H9 (cell line): Measurements from ENCODE around the gene HSD17B3. TPM values are rescaled to one million over a fixed set of nuclear protein-coding genes. Genes with fewer than 3 reads are reported as not detected.

ENCODE experiments used
- DNase-seq: peaks from one replicate; pipeline ENCODE4 v3.0.0-alpha.2; 2017
- H2AFZ ChIP-seq: one replicate; pipeline ENCODE4 v1.6.1; 2013; ENCODE audit warnings: mild to moderate bottlenecking, low read length, control low read depth, moderate library complexity
- H2AK5ac ChIP-seq: 2 replicates; pipeline ENCODE4 v1.6.1; 2013; ENCODE audit warnings: low read length, control low read depth, mixed read lengths; ENCODE audit not compliant: insufficient read length
- H2BK120ac ChIP-seq: one replicate; pipeline ENCODE4 v1.6.1; 2013; ENCODE audit warnings: low read depth, mild to moderate bottlenecking, low read length, control low read depth, inconsistent platforms; ENCODE audit not compliant: poor library complexity, severe bottlenecking
- H2BK12ac ChIP-seq: 2 replicates; pipeline ENCODE4 v1.6.1; 2013; ENCODE audit warnings: low read length, control low read depth, mixed read lengths, low read depth; ENCODE audit not compliant: insufficient read length
- H2BK15ac ChIP-seq: 2 replicates; pipeline ENCODE4 v1.6.1; 2013; ENCODE audit warnings: low read depth, low read length, control low read depth
- H2BK20ac ChIP-seq: one replicate; pipeline ENCODE4 v1.6.1; 2013; ENCODE audit warnings: low read depth, mild to moderate bottlenecking, low read length, control low read depth, inconsistent platforms; ENCODE audit not compliant: poor library complexity, severe bottlenecking
- H2BK5ac ChIP-seq: 2 replicates; pipeline ENCODE4 v1.6.1; 2013; ENCODE audit warnings: low read length, control low read depth, mixed read lengths; ENCODE audit not compliant: insufficient read length
- H3K14ac ChIP-seq: 2 replicates; pipeline ENCODE4 v1.6.1; 2013; ENCODE audit warnings: low read length, control low read depth; ENCODE audit not compliant: insufficient read depth
- H3K18ac ChIP-seq: 2 replicates; pipeline ENCODE4 v1.6.1; 2013; ENCODE audit warnings: low read depth, mild to moderate bottlenecking, mixed read lengths, low read length, control low read depth; ENCODE audit not compliant: insufficient read length
- H3K23ac ChIP-seq: 2 replicates; pipeline ENCODE4 v1.6.1; 2013; ENCODE audit warnings: low read length, control low read depth, mixed read lengths, low read depth; ENCODE audit not compliant: insufficient read length
- H3K23me2 ChIP-seq: 2 replicates; pipeline ENCODE4 v1.6.1; 2013; ENCODE audit warnings: low read depth, mild to moderate bottlenecking, mixed read lengths, low read length, control low read depth; ENCODE audit not compliant: insufficient read length, poor library complexity, severe bottlenecking
- H3K27ac ChIP-seq: 2 replicates; pipeline ENCODE4 v1.5.1; 2013; ENCODE audit warnings: low read length, control low read depth, mixed read lengths, low read depth; ENCODE audit not compliant: insufficient read length
- H3K27me3 ChIP-seq: 2 replicates; pipeline ENCODE4 v1.6.1; 2013; ENCODE audit warnings: low read length, control low read depth, inconsistent platforms; ENCODE audit not compliant: insufficient read depth
- H3K4ac ChIP-seq: 2 replicates; pipeline ENCODE4 v1.6.1; 2013; ENCODE audit warnings: low read depth, mild to moderate bottlenecking, control low read depth, inconsistent platforms, low read length, moderate library complexity
- H3K4me1 ChIP-seq: 2 replicates; pipeline ENCODE4 v1.6.1; 2013; ENCODE audit warnings: low read length, control low read depth, inconsistent platforms; ENCODE audit not compliant: insufficient read depth
- H3K4me2 ChIP-seq: 2 replicates; pipeline ENCODE4 v1.6.1; 2013; ENCODE audit warnings: low read length, control low read depth, mixed read lengths; ENCODE audit not compliant: insufficient read length, insufficient read depth
- H3K56ac ChIP-seq: 2 replicates; pipeline ENCODE4 v1.6.1; 2013; ENCODE audit warnings: low read depth, mild to moderate bottlenecking, mixed read lengths, low read length, control low read depth; ENCODE audit not compliant: insufficient read length
- H3K79me1 ChIP-seq: 2 replicates; pipeline ENCODE4 v1.6.1; 2013; ENCODE audit warnings: low read depth, mild to moderate bottlenecking, moderate library complexity, low read length, control low read depth, inconsistent platforms; ENCODE audit not compliant: insufficient read depth, poor library complexity, severe bottlenecking
- H3K79me2 ChIP-seq: 2 replicates; pipeline ENCODE4 v1.6.1; 2013; ENCODE audit warnings: low read length, control low read depth, inconsistent platforms; ENCODE audit not compliant: insufficient read depth
- H3K9ac ChIP-seq: 2 replicates; pipeline ENCODE4 v1.6.1; 2013; ENCODE audit warnings: low read length, control low read depth, mixed read lengths; ENCODE audit not compliant: insufficient read length; ENCODE audit errors: extremely low read depth
- H3K9me3 ChIP-seq: one replicate; pipeline ENCODE4 v1.6.1; 2013; ENCODE audit warnings: low read depth, low read length, inconsistent platforms; ENCODE audit not compliant: control insufficient read depth
- H3T11ph ChIP-seq: one replicate; pipeline ENCODE4 v1.6.1; 2013; ENCODE audit warnings: mild to moderate bottlenecking, low read length, control low read depth, inconsistent platforms
- H4K20me1 ChIP-seq: one replicate; pipeline ENCODE4 v1.6.1; 2013; ENCODE audit not compliant: control insufficient read depth, insufficient read length, insufficient read depth
- H4K5ac ChIP-seq: 2 replicates; pipeline ENCODE4 v1.6.1; 2013; ENCODE audit warnings: low read depth, mild to moderate bottlenecking, mixed read lengths, low read length, control low read depth; ENCODE audit not compliant: insufficient read length
- H4K8ac ChIP-seq: replicated peaks from 2 replicates; pipeline ENCODE4 v1.6.1; 2013; ENCODE audit warnings: low read length, control low read depth, mixed read lengths, low read depth; ENCODE audit not compliant: insufficient read length
- H4K91ac ChIP-seq: 2 replicates; pipeline ENCODE4 v1.6.1; 2013; ENCODE audit warnings: low read depth, mild to moderate bottlenecking, moderate library complexity, mixed read lengths, low read length, control low read depth; ENCODE audit not compliant: insufficient read length
- H3K27ac Mint-ChIP-seq, 3 experiments: 2 replicates in 2 of 3; 3 replicates in 1 of 3; pipeline ENCODE4 v1.8.0; 2020 to 2021; ENCODE audit warnings: mixed read lengths in 3 of 3, mild to moderate bottlenecking in 1 of 3, moderate library complexity in 1 of 3
- H3K27me3 Mint-ChIP-seq: 2 replicates; pipeline ENCODE4 v1.8.0; 2021; ENCODE audit warnings: low read depth, mild to moderate bottlenecking, moderate library complexity, mixed read lengths
- H3K36me3 Mint-ChIP-seq, 3 experiments: 2 replicates in 2 of 3; 3 replicates in 1 of 3; pipeline ENCODE4 v1.8.0; 2020 to 2021; ENCODE audit warnings: low read depth in 3 of 3, mixed read lengths in 3 of 3; ENCODE audit not compliant: insufficient read depth in 1 of 3
- H3K4me1 Mint-ChIP-seq, 2 experiments: 2 replicates each; pipeline ENCODE4 v1.8.0; 2020; ENCODE audit warnings: mixed read lengths in 2 of 2
- H3K4me3 Mint-ChIP-seq, 2 experiments: 2 replicates in 1 of 2; 3 replicates in 1 of 2; pipeline ENCODE4 v1.8.0; 2020 to 2021; ENCODE audit warnings: mild to moderate bottlenecking in 2 of 2, mixed read lengths in 2 of 2, moderate library complexity in 1 of 2
- H3K9me3 Mint-ChIP-seq, 2 experiments: 2 replicates in 1 of 2; 3 replicates in 1 of 2; pipeline ENCODE4 v1.8.0; 2020; ENCODE audit warnings: mild to moderate bottlenecking in 2 of 2, mixed read lengths in 2 of 2, moderate library complexity in 1 of 2
- CTCF ChIP-seq: fragments of 200-600 bp; sonication (generic); conservative IDR thresholded peaks from 3 replicates; pipeline ENCODE4 v1.8.0; 2021; ENCODE audit warnings: antibody characterized with exemption, mild to moderate bottlenecking
- total RNA-seq: library from RNA; stranded (reverse); gene quantifications from 2 replicates; pipeline ENCODE4 v1.2.1, GENCODE V29; 2021

HSD17B3 gene
- total RNA-seq, 1 experiment from 2014 or later = not detected

- Mint-ChIP-seq H3K36me3 (no peaks in the 10 kb centered on the region), H3K9me3 (peaks cover 0 to 4% of the 10 kb centered on the region in 2 experiments; a peak in 1 of 5 replicates), H3K27me3 (no peaks in the 10 kb centered on the region; the same call in 1 of the 2 replicates), H3K4me1 (peaks cover 9 to 13% of the 10 kb centered on the region in 2 experiments), H3K27ac (peak overlapping the region in 1 of 3 experiments; percentile 27; a peak in 1 of 7 replicates), H3K4me3 (no peak overlapping the region)
- H2BK120ac ChIP-seq = no peak overlapping the region
- H3K23ac ChIP-seq = no peak overlapping the region
- no peaks in the 10 kb centered on the region for H3K4me1 ChIP-seq
- H3K27me3 ChIP-seq = no peaks in the 10 kb centered on the region; the same call in 1 of the 2 replicates
- no peaks in the 10 kb centered on the region for H3K79me2 ChIP-seq
- H2AK5ac ChIP-seq = no peak overlapping the region
- H3K56ac ChIP-seq = no peak overlapping the region
- no peaks in the 10 kb centered on the region for H4K20me1 ChIP-seq
- H3K9ac ChIP-seq = no peak overlapping the region
- H2BK20ac ChIP-seq = no peak overlapping the region
- no peaks in the 10 kb centered on the region for H3K9me3 ChIP-seq
- H3K14ac ChIP-seq = no peak overlapping the region
- H3T11ph ChIP-seq = no peak overlapping the region
- H3K79me1 ChIP-seq = no peaks in the 10 kb centered on the region
- H3K27ac ChIP-seq = no peak overlapping the region
- no peak overlapping the region for H3K4me2 ChIP-seq
- no peak overlapping the region for H2BK5ac ChIP-seq
- H4K91ac ChIP-seq = no peak overlapping the region
- DNase-seq = no peak
- no peak overlapping the region for H2AFZ ChIP-seq
- H3K4ac ChIP-seq = no peak overlapping the region
- H2BK15ac ChIP-seq = no peak overlapping the region
- H2BK12ac ChIP-seq = no peak overlapping the region
- no peak overlapping the region for H4K8ac ChIP-seq
- H3K18ac ChIP-seq = no peak overlapping the region
- no peak for TF ChIP-seq CTCF
- H3K23me2 ChIP-seq = no peaks in the 10 kb centered on the region
- no peak overlapping the region for H4K5ac ChIP-seq
Measured at GRCh38 chr9:96304230-96304629, 2.3 kb upstream of the HSD17B3 start.
